ENCODE data around the gene ACBD5. TPM values are rescaled to one million over a fixed set of nuclear protein-coding genes. Genes with fewer than 3 reads are reported as not detected.

ACBD5 gene
- total and polyA plus RNA-seq, 12 donors: 10.4 to 70.3 (median 45.7) TPM

DNA sequence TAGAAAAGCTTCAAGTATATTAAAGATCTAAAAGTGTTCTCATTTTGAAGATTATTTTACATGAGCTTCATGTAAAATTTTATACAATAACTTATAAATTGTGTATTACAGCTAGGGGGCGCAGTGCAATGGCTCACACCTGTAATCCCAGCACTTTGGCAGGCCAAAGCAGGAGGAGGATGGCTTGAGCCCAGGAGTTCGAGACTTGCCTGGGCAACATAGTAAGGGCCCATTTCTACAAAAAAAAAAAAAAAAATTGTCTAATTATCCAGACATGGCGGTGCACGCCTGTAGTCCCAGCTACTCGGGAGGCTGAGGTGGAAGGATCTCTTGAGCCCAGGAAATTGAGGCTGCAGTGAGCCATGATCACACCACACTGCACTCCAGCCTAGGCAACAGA is 16.6 kb downstream of the ACBD5 start:
- no peak overlapping the region for H3K4me3 ChIP-seq
- TF ChIP-seq, protein P1, sequence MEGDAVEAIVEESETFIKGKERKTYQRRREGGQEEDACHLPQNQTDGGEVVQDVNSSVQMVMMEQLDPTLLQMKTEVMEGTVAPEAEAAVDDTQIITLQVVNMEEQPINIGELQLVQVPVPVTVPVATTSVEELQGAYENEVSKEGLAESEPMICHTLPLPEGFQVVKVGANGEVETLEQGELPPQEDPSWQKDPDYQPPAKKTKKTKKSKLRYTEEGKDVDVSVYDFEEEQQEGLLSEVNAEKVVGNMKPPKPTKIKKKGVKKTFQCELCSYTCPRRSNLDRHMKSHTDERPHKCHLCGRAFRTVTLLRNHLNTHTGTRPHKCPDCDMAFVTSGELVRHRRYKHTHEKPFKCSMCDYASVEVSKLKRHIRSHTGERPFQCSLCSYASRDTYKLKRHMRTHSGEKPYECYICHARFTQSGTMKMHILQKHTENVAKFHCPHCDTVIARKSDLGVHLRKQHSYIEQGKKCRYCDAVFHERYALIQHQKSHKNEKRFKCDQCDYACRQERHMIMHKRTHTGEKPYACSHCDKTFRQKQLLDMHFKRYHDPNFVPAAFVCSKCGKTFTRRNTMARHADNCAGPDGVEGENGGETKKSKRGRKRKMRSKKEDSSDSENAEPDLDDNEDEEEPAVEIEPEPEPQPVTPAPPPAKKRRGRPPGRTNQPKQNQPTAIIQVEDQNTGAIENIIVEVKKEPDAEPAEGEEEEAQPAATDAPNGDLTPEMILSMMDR (IDR thresholded peaks at IDR 0.05): peak; percentile 36 to 58 (median 53)
- TF ChIP-seq POLR2A (IDR thresholded peaks at IDR 0.05): no peak
- H3K27me3 ChIP-seq: no peaks in the 10 kb centered on the region
- WGBS, 4 donors: 73 to 78% (median 75%) methylated on average over 5 of the region's 5 CpGs
- peak in 6 of 7 donors; percentile 29 to 70 (median 60) for DNase-seq
- peaks cover 0 to 56% of the 10 kb centered on the region in 2 donors for H3K36me3 ChIP-seq (replicated peaks in 1 of 2)
- H3K27ac ChIP-seq: no peak overlapping the region
- no peaks in the 10 kb centered on the region for H3K9me3 ChIP-seq (replicated peaks in 1 of 3)
- intact Hi-C loops (cut with DNase I): no loop called here
- H3K4me1 ChIP-seq (replicated peaks in 1 of 2): no peaks in the 10 kb centered on the region

DNA sequence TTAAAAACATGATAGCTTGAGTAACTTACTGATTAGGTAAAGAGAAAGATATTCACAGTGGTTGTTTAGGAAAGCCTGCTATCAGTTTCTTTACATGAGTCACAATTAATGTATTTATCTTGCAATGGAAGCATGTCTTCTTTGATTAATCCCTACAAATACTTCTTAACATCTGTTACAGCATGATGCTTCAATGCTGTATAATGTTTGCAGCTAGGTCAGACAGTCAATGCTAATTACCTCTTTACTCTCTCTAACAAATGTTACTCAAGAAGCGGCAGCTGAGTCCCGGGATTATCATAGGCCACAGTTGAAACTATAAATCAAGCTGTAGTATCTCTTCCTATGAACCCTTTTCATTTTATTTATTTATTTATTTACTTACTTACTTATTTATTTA is 33.2 kb downstream of the ACBD5 start:
- H3K27ac ChIP-seq: no peak overlapping the region
- intact Hi-C loops (cut with DNase I): no loop called here
- peaks cover 4 to 9% of the 10 kb centered on the region in 2 donors for H3K4me1 ChIP-seq (replicated peaks in 1 of 2)
- H3K27me3 ChIP-seq: no peaks in the 10 kb centered on the region
- no peak overlapping the region for H3K4me3 ChIP-seq
- WGBS, 4 donors: 88 to 95% (median 94%) methylated on average over 2 of the region's 2 CpGs
- H3K36me3 ChIP-seq (replicated peaks in 1 of 2): peaks cover 0 to 96% of the 10 kb centered on the region in 2 donors
- H3K9me3 ChIP-seq (replicated peaks in 1 of 3): no peaks in the 10 kb centered on the region
- TF ChIP-seq, protein P1 (IDR thresholded peaks at IDR 0.05): no peak
- no peak for TF ChIP-seq POLR2A (IDR thresholded peaks at IDR 0.05)
- DNase-seq: no peak

DNA sequence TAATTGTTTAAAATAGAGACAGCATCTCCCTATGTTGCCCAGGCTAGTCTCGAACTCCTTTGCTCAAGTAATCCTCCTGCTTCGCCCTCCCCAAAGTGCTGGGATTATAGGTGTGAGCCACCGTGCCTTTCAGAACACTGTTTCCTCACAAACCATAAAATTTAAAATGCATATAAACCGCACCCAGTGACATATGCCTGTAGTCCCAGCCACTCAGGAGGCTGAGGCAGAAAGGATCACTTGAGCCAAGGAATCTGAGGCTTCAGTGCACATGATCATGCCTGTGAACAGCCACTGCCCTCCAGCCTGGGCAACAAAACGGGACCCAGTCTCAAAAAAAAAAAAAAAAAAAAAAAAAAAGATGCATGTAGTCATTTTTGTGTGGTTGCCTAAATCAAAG is 36.8 kb downstream of the ACBD5 start:
- 74 to 98% (median 90%) methylated on average over 5 of the region's 5 CpGs for WGBS, 4 donors
- Histone ChIP-seq H3K4me3 (no peak overlapping the region), H3K27me3 (no peaks in the 10 kb centered on the region), H3K27ac (no peak overlapping the region), H3K4me1 (replicated peaks in 1 of 2) (no peaks in the 10 kb centered on the region), H3K36me3 (replicated peaks in 1 of 2) (peaks cover 0 to 71% of the 10 kb centered on the region in 2 donors), H3K9me3 (replicated peaks in 1 of 3) (no peaks in the 10 kb centered on the region)
- intact Hi-C loops (cut with DNase I): no loop called here
- TF ChIP-seq POLR2A (IDR thresholded peaks at IDR 0.05): no peak
- TF ChIP-seq, protein P1 (IDR thresholded peaks at IDR 0.05): no peak
- no peak for DNase-seq

DNA sequence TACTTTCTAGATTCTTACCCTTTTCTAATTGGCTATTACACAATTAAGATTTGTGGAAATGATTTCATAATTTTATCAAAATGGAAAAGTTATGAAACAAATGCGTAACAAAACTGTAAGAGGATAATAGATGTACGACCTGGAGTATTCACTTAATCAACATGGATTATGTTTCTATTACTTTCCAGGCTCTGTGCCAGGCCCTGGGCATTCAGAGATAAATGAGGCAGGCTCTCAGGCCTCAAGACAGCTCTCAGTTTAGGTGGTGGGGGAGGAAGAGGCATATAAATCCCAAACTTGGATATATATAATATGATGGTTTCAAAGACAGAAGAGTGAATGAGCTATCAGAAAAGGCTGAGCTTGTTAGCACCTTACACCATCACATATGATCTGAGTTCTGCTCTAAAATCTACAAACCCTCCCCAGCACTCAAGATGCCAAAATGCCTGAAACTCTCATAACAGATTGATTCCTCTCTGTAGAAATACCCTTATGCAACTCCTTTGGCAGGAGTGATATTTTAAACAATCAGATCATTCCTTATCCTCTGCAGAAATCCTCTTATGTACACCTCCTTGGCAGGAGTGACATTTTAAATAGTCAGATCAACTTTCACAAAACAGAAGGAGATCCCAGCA is 42.5 kb downstream of the ACBD5 start:
- peak; percentile 47 to 80 (median 63) for DNase-seq
- no peak for TF ChIP-seq POLR2A (IDR thresholded peaks at IDR 0.05)
- TF ChIP-seq, protein P1 (IDR thresholded peaks at IDR 0.05): no peak
- peak overlapping the region in 2 of 5 donors; percentile 36 to 61 for H3K27ac ChIP-seq
- no peaks in the 10 kb centered on the region for H3K27me3 ChIP-seq
- peaks cover 0 to 16% of the 10 kb centered on the region in 2 donors for H3K36me3 ChIP-seq (replicated peaks in 1 of 2)
- no peaks in the 10 kb centered on the region for H3K9me3 ChIP-seq (replicated peaks in 1 of 3)
- intact Hi-C loops (cut with DNase I): no loop called here
- no peak overlapping the region for H3K4me3 ChIP-seq
- H3K4me1 ChIP-seq (replicated peaks in 1 of 2): peaks cover 0 to 5% of the 10 kb centered on the region in 2 donors
- 28 to 44% (median 37%) methylated on average over 2 of the region's 2 CpGs for WGBS, 4 donors
